ENCODE measurements around the gene RUBCN.
"Not testable (repeated sequence)": the region's sequence is repeated elsewhere in the genome, so short reads cannot be mapped to it uniquely, and the experiment has no call there.

Gene RUBCN

GRCh38 chr3:197663367-197664140 lies 73.2 kb downstream of the RUBCN start:
- H3K4me3 ChIP-seq (IDR thresholded peaks at IDR 0.05; ENCODE audit: insufficient read depth, low read depth, low read length); H2AFZ ChIP-seq (ENCODE audit: low read depth); H3K4me1 ChIP-seq (ENCODE audit: low read depth, poor library complexity, severe bottlenecking); H4K20me1 ChIP-seq (ENCODE audit: insufficient read depth); H3K27me3 ChIP-seq (ENCODE audit: insufficient read depth, low read depth); H3K9ac ChIP-seq; H3K4me2 ChIP-seq; H3K36me3 ChIP-seq (ENCODE audit: insufficient read depth); H3K27ac ChIP-seq; H3K79me2 ChIP-seq (ENCODE audit: insufficient read depth, low read depth): not testable (repeated sequence)

- H3K9ac ChIP-seq; H3K4me1 ChIP-seq (ENCODE audit: low read depth, poor library complexity, severe bottlenecking); H3K36me3 ChIP-seq (ENCODE audit: insufficient read depth); H3K79me2 ChIP-seq (ENCODE audit: insufficient read depth, low read depth); H3K4me3 ChIP-seq (IDR thresholded peaks at IDR 0.05; ENCODE audit: insufficient read depth, low read depth, low read length); H3K27ac ChIP-seq; H3K27me3 ChIP-seq (ENCODE audit: insufficient read depth, low read depth); H2AFZ ChIP-seq (ENCODE audit: low read depth); H4K20me1 ChIP-seq (ENCODE audit: insufficient read depth); H3K4me2 ChIP-seq: not testable (repeated sequence)
Measured at GRCh38 chr3:197662352-197662751, 74.4 kb downstream of the RUBCN start.

GRCh38 chr3:197661874-197662273 lies 74.8 kb downstream of the RUBCN start:
- H4K20me1 ChIP-seq (ENCODE audit: insufficient read depth); H3K4me1 ChIP-seq (ENCODE audit: low read depth, poor library complexity, severe bottlenecking); H3K9ac ChIP-seq; H3K27me3 ChIP-seq (ENCODE audit: insufficient read depth, low read depth); H3K79me2 ChIP-seq (ENCODE audit: insufficient read depth, low read depth); H3K27ac ChIP-seq; H3K4me3 ChIP-seq (IDR thresholded peaks at IDR 0.05; ENCODE audit: insufficient read depth, low read depth, low read length); H2AFZ ChIP-seq (ENCODE audit: low read depth); H3K4me2 ChIP-seq; H3K36me3 ChIP-seq (ENCODE audit: insufficient read depth): not testable (repeated sequence)

- not testable (repeated sequence) for H3K4me1 ChIP-seq (ENCODE audit: low read depth, poor library complexity, severe bottlenecking)
Measured at GRCh38 chr3:197661234-197661834, 75.4 kb downstream of the RUBCN start.

GRCh38 chr3:197659701-197660100 lies 77.0 kb downstream of the RUBCN start:
- H3K9ac ChIP-seq; H3K4me3 ChIP-seq (IDR thresholded peaks at IDR 0.05; ENCODE audit: insufficient read depth, low read depth, low read length); H3K4me2 ChIP-seq; H3K27ac ChIP-seq; H2AFZ ChIP-seq (ENCODE audit: low read depth); H3K4me1 ChIP-seq (ENCODE audit: low read depth, poor library complexity, severe bottlenecking); H4K20me1 ChIP-seq (ENCODE audit: insufficient read depth); H3K36me3 ChIP-seq (ENCODE audit: insufficient read depth); H3K27me3 ChIP-seq (ENCODE audit: insufficient read depth, low read depth); H3K79me2 ChIP-seq (ENCODE audit: insufficient read depth, low read depth): not testable (repeated sequence)

More at GRCh38 chr3:197661234-197661834, 75.4 kb downstream of the RUBCN start:
- H3K27ac ChIP-seq; H3K4me3 ChIP-seq (IDR thresholded peaks at IDR 0.05; ENCODE audit: insufficient read depth, low read depth, low read length); H3K27me3 ChIP-seq (ENCODE audit: insufficient read depth, low read depth); H3K4me2 ChIP-seq; H4K20me1 ChIP-seq (ENCODE audit: insufficient read depth); H3K79me2 ChIP-seq (ENCODE audit: insufficient read depth, low read depth); H3K9ac ChIP-seq; H2AFZ ChIP-seq (ENCODE audit: low read depth); H3K36me3 ChIP-seq (ENCODE audit: insufficient read depth): not testable (repeated sequence)

- not testable (repeated sequence) for H3K4me2 ChIP-seq; H4K20me1 ChIP-seq (ENCODE audit: insufficient read depth); H2AFZ ChIP-seq (ENCODE audit: low read depth); H3K4me3 ChIP-seq (IDR thresholded peaks at IDR 0.05; ENCODE audit: insufficient read depth, low read depth, low read length); H3K9ac ChIP-seq; H3K36me3 ChIP-seq (ENCODE audit: insufficient read depth); H3K79me2 ChIP-seq (ENCODE audit: insufficient read depth, low read depth); H3K4me1 ChIP-seq (ENCODE audit: low read depth, poor library complexity, severe bottlenecking); H3K27me3 ChIP-seq (ENCODE audit: insufficient read depth, low read depth); H3K27ac ChIP-seq
Measured at GRCh38 chr3:197659144-197659543, 77.6 kb downstream of the RUBCN start.

- H3K27me3 ChIP-seq (ENCODE audit: insufficient read depth, low read depth); H3K4me2 ChIP-seq; H3K9ac ChIP-seq; H3K27ac ChIP-seq; H3K4me1 ChIP-seq (ENCODE audit: low read depth, poor library complexity, severe bottlenecking); H4K20me1 ChIP-seq (ENCODE audit: insufficient read depth); H3K36me3 ChIP-seq (ENCODE audit: insufficient read depth); H2AFZ ChIP-seq (ENCODE audit: low read depth); H3K4me3 ChIP-seq (IDR thresholded peaks at IDR 0.05; ENCODE audit: insufficient read depth, low read depth, low read length); H3K79me2 ChIP-seq (ENCODE audit: insufficient read depth, low read depth): not testable (repeated sequence)
Measured at GRCh38 chr3:197658706-197659105, 78.0 kb downstream of the RUBCN start.

DNA sequence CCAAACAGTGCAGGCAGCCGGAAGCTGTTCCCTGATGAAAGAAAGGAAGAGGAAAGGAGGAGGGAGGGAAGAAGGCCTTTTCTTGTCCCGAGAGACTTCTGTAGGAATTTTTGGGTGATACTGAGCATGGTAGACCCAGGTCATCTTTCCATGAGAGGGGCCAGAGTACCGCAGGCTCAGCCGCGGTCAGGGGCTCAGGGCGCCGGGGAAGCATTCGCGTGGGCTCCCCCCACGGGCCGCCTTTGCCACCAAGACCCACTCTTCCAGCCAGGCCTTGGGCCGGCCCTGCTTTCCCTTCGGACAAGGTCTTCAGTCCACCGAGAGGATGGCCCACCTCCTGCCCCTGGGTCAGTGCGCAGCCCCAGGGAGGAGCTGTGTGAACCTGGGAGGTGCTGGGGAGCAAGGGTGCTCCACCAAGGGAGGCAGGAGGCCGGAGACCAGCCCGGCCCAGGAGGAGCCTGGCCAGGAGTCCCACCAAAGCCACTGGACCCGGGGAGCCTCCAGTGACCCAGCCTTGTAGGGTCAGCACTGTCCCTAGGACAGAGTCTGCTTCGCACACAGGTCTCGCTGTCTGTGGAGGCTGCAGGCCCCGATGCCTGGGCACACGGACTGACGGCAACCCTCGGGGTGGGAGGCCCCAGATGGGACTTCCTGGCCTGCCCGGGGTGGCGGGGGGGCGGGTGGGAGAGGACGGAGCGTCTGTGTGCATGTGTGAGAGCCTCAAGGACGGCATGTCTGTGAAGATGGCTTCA lies 79.0 kb downstream of the RUBCN start:
- H3K4me1 ChIP-seq (ENCODE audit: low read depth, poor library complexity, severe bottlenecking); H3K4me3 ChIP-seq (IDR thresholded peaks at IDR 0.05; ENCODE audit: insufficient read depth, low read depth, low read length); H3K27me3 ChIP-seq (ENCODE audit: insufficient read depth, low read depth); H4K20me1 ChIP-seq (ENCODE audit: insufficient read depth); H3K27ac ChIP-seq; H3K4me2 ChIP-seq; H3K79me2 ChIP-seq (ENCODE audit: insufficient read depth, low read depth); H3K36me3 ChIP-seq (ENCODE audit: insufficient read depth); H2AFZ ChIP-seq (ENCODE audit: low read depth); H3K9ac ChIP-seq: not testable (repeated sequence)

DNA sequence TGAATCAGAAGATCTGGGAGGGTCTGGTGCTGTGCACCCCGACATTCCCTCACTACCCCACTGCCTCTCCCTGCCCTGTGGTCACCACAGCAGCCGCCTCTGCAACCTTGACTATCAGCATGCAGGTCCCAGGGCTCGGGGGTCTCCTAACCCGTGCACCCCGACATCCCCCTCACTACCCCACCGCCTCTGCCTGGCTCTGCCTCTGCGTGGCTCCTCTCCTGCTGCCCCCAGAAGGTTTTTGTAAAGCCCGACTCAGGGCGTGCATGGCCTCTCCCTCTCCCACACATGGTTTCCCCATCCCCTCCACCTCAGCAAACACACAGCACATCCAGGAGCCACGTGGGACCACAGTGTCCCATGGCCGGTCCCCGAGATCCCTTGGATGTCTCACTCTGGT lies 79.7 kb downstream of the RUBCN start:
- not testable (repeated sequence) for H2AFZ ChIP-seq (ENCODE audit: low read depth); H4K20me1 ChIP-seq (ENCODE audit: insufficient read depth); H3K4me2 ChIP-seq; H3K27ac ChIP-seq; H3K36me3 ChIP-seq (ENCODE audit: insufficient read depth); H3K4me1 ChIP-seq (ENCODE audit: low read depth, poor library complexity, severe bottlenecking); H3K9ac ChIP-seq; H3K4me3 ChIP-seq (IDR thresholded peaks at IDR 0.05; ENCODE audit: insufficient read depth, low read depth, low read length); H3K79me2 ChIP-seq (ENCODE audit: insufficient read depth, low read depth); H3K27me3 ChIP-seq (ENCODE audit: insufficient read depth, low read depth)

DNA sequence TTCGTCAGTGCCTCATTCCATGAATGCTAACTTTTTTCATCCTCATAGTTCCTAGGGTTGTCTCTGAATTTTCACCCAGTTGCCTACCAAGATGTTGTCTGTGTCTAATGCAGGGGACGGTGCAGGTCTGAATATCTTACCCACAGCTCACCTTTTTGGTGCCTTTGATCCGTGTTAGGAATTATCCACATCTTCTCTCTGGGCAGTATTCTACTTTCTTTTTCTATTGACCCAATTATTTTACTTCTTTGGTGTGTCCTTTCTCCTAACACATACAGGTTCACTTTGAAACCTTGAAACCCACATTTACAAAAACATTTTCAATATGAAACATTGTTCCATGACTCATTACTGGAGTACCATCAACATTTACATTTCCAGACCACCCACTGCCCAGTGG lies 80.6 kb downstream of the RUBCN start:
- H3K79me2 ChIP-seq (ENCODE audit: insufficient read depth, low read depth); H2AFZ ChIP-seq (ENCODE audit: low read depth); H3K4me3 ChIP-seq (IDR thresholded peaks at IDR 0.05; ENCODE audit: insufficient read depth, low read depth, low read length); H3K27me3 ChIP-seq (ENCODE audit: insufficient read depth, low read depth); H3K27ac ChIP-seq; H3K36me3 ChIP-seq (ENCODE audit: insufficient read depth); H3K4me1 ChIP-seq (ENCODE audit: low read depth, poor library complexity, severe bottlenecking); H3K4me2 ChIP-seq; H4K20me1 ChIP-seq (ENCODE audit: insufficient read depth); H3K9ac ChIP-seq: not testable (repeated sequence)

Measured in KMS-11 (cell line).